NOMO-1 treated with dmso at 0.1 percent for 144 hours (cell line): ENCODE measurements around the gene CACNG3.
"Not testable (repeated sequence)": the region's sequence is repeated elsewhere in the genome, so short reads cannot be mapped to it uniquely, and the experiment has no call there.

Experiments used
- DNase-seq: peaks from one replicate; lab custom pipeline; 2025; ENCODE audit not compliant: unreplicated experiment; lab: John Stamatoyannopoulos, UW

Gene CACNG3

DNA sequence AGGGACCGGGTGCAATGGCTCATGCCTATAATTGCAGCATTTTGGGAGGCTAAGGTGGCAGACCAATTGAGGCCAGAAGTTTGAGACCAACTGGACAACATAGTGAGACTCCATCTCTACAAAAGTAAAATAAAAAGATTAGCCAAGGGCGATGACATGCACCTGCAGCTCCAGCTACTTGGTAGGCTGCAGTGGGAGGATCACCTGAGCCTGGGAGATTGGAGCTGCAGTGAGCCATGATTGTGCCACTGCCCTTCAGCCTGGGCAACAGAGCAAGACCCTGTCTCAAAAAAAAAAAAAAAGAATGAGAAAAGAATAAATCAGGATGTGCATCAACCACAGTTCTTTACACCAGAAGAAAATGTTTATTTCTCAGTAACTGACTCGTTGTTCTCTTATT lies 76.0 kb downstream of the CACNG3 start:
- no peak for DNase-seq

DNA sequence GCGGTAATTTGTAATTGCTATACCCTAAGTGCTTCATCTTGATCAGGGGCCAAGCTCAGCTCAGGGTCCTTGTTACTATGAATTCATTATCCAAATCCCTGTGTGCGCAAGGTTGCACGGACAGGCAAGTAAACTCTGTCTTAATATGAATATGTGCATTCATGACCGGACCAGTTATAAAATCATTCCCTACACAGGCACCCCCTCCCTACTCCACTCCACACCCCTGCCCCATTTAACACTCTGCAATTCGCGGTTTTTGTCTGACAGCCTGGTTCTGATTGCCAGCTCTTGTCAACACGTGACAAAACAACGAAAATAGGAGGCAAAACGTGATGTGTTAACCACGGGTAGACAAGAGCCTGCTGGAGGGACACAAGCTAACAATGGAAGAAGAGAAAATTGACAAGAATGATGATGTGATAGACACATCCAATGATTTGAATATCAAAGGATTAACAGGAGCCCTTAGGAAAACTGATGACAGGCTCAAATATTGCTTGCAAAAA lies 76.5 kb downstream of the CACNG3 start:
- DNase-seq = no peak

DNA sequence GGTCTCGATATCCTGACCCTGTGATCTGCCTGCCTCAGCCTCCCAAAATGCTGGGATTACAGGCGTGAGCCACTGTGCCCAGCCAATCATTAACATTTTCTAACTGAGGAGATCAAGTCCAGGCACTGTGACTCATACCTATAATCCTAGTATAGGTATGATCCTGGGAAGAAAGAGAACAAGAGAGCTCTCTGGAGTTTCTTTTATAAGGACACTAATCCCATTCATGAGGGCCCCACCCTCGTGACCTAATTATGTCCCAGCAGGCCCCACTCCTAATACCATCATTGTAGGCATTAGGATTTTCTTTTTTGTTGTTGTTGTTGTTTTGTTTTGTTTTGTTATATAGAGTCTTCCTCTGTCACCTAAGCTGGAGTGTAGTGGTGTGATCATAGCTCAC lies 80.4 kb downstream of the CACNG3 start:
- DNase-seq = no peak

DNA sequence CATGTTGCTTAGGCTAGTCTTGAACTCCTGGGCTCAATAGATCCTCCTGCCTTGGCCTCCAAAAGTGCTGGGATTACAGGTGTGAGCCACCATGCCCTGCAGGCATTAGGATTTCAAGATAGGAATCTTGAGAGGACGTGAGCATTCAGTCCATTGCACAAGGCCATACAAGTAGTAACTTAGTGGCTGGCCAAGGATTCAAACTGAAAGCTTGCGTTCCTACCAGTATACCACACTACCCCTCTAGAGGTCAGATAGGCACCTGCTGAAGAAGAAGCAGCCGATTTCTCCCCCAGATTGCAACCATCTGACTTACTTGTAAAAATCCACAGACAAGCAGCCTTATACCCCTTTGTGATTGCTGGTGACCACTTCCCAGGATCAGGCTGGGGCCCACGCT lies 80.9 kb downstream of the CACNG3 start:
- DNase-seq = no peak

DNA sequence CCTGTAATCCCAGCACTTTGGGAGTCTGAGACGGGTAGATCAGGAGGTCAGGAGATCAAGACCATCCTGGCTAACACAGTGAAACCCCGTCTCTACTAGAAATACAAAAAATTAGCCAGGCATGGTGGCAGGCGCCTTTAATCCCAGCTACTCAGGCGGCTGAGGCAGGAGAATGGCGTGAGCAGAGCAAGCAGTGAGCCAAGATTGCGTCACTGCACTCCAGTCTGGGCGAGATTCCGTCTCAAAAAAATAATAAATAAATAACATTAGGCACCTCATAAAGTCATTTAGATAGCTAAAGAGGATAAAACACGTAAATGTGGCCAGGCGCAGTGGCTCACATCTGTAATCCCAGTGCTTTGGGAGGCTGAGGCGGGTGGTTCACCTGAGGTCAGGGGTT lies 87.7 kb downstream of the CACNG3 start:
- DNase-seq = not testable (repeated sequence)

DNA sequence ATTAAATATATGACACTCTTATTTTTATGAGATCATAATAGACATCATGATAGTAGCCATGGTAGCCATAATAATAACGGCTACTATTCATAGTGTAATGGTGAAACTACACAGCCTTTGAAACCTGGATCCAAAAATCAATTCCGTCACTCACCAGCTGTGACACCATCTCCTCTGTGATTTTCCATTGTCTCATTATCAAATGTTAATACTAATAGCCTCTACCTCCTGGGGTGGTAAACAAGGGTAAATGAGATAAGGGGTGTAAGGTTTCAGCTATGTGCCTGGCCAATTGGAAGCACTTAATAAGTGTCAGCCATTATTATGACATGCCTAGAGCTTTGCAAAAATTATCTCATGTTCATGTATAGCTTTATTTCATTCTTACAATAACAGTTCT lies 88.6 kb downstream of the CACNG3 start:
- no peak for DNase-seq

DNA sequence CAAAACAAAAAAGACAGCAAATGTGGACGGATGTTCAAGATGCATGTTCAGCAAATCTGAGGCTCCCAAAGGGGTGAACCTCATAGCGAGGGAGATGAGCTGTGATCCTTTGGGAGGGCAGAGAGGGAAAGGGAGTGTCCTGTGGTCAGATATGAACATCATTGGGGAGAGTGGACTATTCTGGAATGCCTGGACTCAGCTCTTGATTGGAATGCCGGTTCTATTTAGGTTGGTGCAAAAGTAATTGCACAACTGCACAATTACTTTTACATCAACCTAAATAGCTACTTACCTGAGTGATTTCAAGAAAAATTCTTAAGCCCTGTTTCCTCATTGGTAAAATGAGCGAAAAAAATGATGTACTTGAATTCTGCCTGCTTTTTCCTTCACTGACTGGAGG lies 89.6 kb downstream of the CACNG3 start:
- DNase-seq = no peak

DNA sequence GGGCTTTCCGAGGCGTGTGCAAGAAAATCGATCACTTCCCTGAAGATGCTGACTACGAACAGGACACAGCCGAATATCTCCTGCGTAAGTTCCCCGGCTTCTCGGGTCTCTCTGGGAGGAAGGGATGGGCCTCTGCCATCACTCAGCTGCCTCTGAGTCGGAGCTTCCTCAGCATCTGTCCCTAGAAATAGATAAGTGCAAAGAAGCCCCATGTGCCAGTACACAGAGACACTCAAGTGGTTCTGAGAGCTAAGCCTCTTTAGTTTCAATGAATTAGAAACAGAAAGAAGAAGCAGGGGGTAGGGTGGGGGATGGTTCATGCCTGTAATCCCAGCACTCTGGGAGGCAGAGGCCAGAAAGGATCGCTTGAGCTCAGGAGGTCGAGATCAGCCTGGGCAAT lies 90.6 kb downstream of the CACNG3 start:
- no peak for DNase-seq

DNA sequence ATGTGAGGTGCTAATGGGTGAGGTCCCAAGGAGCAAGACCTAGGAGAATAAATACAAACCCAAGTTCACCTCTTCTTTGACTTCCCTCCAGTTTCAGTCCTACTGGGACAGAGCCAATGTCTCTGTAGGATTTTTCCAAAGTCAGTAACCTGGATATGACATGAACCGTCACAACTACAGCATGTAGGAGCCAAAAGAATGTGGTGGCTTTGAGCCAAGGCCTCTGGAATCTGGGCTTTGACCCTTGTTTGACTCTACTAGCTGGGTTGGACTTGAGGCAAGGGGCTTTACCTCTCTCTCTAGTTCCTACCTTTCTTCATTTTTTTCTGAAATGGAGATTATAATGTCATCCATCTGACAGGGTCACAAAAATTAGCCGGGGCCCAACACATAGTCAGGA lies 91.4 kb downstream of the CACNG3 start:
- no peak for DNase-seq

DNA sequence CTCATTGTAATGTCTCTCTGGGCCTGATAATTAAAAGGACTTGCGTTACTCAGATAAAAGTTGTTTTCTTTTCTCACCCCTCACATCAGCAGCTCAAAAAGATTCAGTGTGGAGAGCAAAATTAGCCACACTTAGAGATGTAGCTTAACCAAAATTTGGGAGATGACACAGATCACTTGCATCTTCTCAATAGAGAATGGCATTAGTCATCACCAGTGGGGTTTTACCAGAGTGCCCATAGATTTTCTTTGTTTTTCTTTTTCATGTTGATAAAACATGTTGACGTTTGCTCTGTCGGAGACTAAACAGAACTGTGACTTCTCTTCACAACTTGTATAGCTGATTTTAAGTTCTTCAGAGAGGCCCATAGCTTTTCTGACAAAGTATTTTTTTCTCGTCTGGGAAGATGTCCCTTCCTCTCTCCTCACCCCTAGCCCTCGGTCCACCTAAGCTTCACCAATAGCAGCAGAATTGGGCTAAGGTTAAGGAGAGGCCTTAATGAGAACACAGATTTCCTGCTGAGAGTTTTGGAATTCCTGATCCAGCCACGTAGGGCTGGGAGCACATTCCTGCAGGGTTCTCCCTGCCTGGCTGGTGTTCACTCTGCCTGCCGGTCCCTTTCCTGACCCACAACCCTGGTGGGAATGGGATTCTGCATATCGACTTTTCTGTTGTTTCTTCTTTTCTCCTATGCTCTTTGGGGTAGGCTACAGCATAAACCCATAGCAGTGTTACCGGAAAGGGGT lies 92.6 kb downstream of the CACNG3 start:
- no peak for DNase-seq

DNA sequence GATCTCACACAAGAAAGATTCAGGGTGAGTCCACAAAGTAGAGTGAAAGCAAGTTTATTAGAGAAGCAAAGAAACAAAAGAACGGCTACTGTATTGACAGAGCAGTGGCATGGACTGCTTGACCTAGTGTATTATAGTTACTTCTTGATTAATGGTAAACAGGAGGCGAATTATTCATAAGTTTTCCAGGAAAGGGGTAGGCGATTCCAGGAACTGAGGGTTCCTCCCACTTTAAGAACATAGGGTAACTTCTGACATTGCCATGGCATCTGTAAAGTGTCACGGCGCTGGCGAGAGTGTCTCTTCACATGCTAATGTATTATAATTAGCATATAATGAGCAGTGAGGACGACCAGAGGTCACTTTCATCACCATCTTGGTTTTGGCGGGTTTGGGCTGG lies 93.2 kb downstream of the CACNG3 start:
- no peak for DNase-seq

DNA sequence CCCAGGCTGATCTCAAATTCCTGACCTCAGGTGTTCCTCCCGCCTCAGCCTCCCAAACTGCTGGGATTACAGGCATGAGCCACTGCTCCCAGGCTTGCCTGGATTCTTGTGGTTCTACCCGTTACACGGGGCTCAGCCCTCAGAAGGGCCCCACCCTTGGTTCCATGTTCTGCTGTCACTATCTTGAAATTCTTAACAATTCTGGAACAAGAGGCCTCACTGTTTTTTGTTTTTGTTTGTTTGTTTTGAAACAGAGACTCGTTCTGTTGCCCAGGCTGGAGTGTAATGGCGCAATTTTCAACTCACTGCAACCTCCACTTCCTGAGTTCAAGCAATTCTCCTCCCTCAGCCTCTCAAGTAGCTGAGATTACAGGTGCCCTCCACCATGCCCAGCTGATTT lies 96.6 kb downstream of the CACNG3 start:
- no peak for DNase-seq

DNA sequence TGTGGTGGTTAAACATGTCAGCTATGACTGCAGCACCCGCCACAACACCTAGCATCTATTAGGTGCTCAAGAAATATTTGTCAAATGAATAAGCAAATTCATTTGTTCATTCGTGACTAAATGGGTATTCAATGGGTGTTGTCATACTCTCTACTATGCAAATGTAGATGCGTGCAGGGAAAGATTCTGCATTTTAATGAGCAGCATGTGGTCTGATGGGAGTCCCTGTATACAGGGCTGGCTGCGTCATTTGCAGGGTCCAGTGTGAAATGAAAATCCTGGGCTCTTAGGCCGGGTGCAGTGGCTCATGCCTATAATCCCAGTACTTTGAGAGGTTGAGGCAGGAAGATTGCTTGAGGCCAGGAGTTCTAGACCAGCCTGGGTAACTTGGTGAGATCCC lies 97.5 kb downstream of the CACNG3 start:
- no peak for DNase-seq

DNA sequence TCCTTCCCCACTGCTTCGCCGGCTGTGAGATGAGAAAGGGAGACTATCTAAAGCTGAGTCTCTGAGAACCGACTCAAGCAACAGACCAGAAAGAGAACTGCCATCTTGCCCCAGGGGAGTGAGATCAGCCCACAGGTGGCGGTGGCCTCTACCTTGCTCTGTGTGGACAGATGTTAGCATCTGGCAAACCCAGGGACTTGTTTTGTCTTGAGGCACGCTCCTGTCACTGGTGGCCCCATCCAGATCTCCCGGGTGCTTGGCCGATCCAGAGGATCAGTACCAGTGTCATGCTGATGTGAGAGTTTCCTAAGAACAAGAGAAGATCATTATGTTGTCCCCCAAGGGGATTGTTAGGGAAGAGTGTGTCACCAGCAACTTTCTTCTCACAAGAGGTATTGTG lies 101.4 kb downstream of the CACNG3 start:
- no peak for DNase-seq

DNA sequence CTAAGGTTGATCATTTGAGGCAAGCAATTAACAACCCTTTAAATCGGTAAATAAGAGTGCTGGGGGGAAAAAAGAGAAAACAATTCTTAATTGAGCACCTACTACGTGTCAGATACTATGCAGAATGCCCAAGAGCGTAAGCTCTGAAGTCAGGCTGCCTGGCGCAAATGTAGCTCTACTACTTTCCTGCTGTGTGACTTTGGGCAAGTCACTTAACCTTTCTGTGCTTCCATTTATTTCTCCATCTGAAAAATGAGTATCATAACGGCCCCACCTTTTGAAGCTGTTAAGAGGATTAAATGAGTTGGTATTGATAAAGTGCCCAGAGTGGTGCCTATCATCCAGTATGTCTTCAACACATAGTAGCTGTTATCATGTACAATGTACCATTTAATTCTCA lies 102.0 kb downstream of the CACNG3 start:
- DNase-seq = no peak

DNA sequence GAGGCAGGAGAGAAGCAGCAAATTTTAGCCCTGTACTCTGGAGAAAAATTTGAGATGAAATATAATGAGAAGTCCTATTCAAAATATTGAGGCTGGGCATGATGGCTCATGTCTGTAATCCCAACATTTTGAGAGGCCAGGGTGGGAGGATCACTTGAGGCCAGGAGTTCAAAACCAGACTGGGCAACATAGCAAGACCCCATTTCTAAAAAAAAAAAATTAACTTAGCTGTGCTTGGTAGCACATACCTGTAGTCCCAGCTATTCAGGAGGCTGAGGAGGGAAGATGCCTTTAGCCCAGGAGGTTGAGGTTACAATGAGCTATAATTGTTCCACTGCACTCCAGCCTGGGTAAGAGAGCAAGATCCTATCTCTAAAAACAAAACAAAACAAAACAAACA lies 103.4 kb downstream of the CACNG3 start:
- no peak for DNase-seq

DNA sequence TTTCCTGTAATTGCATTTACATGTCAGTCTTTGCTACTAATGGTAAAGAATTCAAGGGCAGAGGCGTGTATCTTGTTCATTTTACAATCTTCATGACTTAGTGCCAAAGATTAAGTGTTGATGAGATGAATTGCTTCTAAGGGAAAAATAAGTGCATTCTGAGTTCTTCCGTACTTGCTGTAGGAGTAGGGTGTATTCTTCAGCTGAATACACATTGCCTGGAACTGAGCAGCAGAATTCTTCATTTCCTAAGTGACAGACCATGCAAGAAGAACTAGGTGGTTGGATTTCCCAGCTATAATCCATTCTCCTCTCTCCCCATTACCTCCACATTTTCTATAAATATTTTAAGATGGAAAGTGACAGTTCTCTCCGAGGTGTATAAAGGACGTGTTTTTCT lies 104.8 kb downstream of the CACNG3 start:
- DNase-seq = no peak

DNA sequence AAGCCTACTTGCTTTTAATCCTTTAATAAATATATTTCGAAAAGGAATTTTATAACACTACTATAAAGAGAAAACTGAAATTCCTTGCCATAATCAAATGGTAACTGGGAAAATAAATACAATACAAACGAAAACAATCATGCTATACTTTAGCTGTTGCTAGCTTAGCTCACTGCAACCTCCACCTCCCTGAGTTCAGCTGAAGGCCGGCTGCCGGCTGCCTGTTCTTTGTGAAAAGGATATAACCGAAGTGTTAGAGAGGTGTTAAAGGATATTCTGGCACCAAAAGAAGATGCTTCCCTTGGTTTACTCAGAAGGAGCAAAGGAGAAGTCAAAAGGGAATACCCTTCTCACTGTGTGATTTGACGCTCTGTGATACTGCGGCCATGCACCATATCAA lies 108.5 kb downstream of the CACNG3 start:
- DNase-seq = no peak

DNA sequence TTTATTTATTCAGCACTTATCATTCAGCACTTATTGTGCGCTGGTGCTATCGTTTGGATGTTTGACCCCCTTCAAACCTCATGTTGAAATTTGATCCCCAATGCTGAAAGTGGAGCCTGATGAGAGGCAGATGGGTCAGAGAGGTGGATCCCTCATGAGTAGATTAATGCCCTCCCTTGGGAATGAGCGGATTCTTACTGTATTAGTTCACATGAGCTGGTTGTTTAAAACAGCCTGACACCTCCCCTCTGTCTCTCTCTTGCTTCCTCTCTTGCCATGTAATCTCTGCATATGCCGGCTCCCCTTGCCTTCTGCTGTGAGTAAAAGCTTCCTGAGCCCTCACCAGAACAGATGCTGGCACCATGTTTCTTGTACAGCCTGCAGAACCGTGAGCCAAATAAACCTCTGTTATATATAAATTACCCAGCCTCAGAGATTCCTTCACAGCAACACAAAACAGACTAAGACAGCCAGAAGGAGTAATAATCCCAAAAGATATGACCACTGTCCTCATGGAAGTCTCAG lies 111.1 kb downstream of the CACNG3 start:
- DNase-seq = no peak

DNA sequence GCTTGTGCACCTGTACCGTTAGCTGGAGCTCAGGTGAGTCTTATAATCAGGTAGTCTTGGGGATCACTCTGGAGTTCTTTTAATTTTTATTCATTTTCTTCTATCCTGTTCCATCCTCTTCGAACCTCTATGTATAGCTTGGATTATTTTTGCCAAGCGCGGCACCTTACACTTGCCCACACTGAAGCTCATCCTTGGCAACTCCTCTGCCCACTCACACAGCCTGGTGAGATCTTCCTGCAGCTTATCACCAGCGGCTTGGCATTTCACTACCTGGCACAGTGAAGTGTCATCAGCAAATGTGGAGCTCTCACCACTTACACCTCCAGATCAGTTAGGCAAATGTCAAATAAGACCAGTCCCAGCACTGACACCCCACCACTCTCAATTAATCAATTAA lies 116.7 kb downstream of the CACNG3 start:
- DNase-seq = no peak

DNA sequence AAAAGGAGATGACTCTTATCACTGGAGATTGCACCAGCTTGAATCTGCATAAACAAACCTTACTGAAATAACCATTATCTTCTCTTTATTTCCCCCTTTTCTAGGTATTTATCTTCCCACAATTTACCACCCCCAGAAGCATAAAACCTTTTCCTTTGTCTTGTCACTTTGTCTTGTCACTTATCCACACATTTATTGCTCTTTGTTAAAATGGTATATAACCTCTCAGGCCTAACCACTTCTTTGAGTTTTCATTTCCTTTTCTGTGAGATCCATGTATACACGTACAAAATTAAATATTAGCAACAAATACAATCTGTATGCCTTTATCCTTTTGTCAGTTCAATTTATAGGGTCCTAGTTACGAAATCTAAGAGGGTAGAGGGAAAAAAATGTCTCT lies 122.9 kb downstream of the CACNG3 start:
- DNase-seq = no peak

DNA sequence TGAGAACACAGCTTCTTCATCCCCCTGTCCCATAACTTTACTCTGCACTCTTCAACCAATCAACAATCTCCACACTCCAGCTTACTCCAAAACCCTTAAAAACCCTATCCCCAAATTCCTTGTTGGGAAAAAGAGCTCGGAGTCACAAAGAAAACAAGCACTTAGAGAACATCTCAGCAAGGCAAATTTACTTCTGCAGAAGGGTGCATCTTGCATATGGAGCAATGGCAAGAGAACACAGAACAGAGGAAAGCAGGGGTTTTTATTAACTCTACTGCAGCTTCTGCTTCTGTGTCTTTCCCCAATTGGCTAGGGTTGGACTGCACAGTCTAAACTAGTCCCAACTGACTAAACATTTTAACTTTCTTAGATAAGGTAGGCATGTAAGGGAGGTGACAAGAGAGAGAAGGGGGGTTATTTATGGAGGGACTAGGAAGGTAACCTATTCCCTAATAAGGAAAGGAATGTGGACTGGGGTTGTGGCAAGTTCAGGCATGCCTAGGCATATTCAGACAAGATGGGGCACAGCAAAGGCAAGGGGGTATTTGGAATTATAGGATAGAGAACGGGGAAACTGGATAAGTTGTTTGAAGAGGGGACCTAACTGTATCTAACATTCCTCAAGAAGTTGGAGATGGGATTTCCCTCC lies 125.5 kb downstream of the CACNG3 start:
- DNase-seq = no peak
